ENCODE measurements around the gene FMNL2.

Gene FMNL2

GRCh38 chr2:152464851-152465470 lies 130.0 kb downstream of the FMNL2 start:
- no peak for TF ChIP-seq CTCF (IDR thresholded peaks at IDR 0.05)
- H3K27ac ChIP-seq, result peak overlapping the region in 1 of 2 donors; percentile 13
- no peak overlapping the region for H3K4me3 ChIP-seq
- no peak for DNase-seq (ENCODE audit: low spot score)

GRCh38 chr2:152465541-152465940 lies 130.6 kb downstream of the FMNL2 start:
- no peak overlapping the region for H3K4me3 ChIP-seq
- H3K27ac ChIP-seq, result peak overlapping the region in 1 of 2 donors; percentile 13
- DNase-seq (ENCODE audit: low spot score), result no peak
- no peak for TF ChIP-seq CTCF (IDR thresholded peaks at IDR 0.05)

GRCh38 chr2:152466041-152466440 lies 131.1 kb downstream of the FMNL2 start:
- no peak overlapping the region for H3K4me3 ChIP-seq
- no peak for TF ChIP-seq CTCF (IDR thresholded peaks at IDR 0.05)
- no peak for DNase-seq (ENCODE audit: low spot score)
- H3K27ac ChIP-seq, result no peak overlapping the region

GRCh38 chr2:152466980-152467676 lies 132.2 kb downstream of the FMNL2 start:
- no peak for TF ChIP-seq CTCF (IDR thresholded peaks at IDR 0.05)
- peak overlapping the region in 1 of 2 donors; percentile 46 for H3K27ac ChIP-seq
- H3K4me3 ChIP-seq, result no peak overlapping the region
- DNase-seq (ENCODE audit: low spot score), result no peak

- peak overlapping the region in 1 of 2 donors; percentile 44 for H3K27ac ChIP-seq
- TF ChIP-seq CTCF (IDR thresholded peaks at IDR 0.05), result no peak
- DNase-seq (ENCODE audit: low spot score), result no peak
- H3K4me3 ChIP-seq, result no peak overlapping the region
Observed at GRCh38 chr2:152467677-152468410, 132.9 kb downstream of the FMNL2 start.

- TF ChIP-seq CTCF (IDR thresholded peaks at IDR 0.05), result no peak
- H3K27ac ChIP-seq, result peak overlapping the region in 1 of 2 donors; percentile 48
- DNase-seq (ENCODE audit: low spot score), result no peak
- no peak overlapping the region for H3K4me3 ChIP-seq
Observed at GRCh38 chr2:152468899-152469692, 134.1 kb downstream of the FMNL2 start.
